Activated CD4-positive, alpha-beta memory T cell treated with anti-CD3 and anti-CD28 coated beads, Interleukin-2, amount 10 ng/mL, durations not matched to agents 7 days and 5 days (primary cell): Measurements from ENCODE around the gene CCDC183. TPM values are rescaled to one million over a fixed set of nuclear protein-coding genes. Genes with fewer than 3 reads are reported as not detected.
"Not testable (repeated sequence)": the region's sequence is repeated elsewhere in the genome, so short reads cannot be mapped to it uniquely, and the experiment has no call there.

Experiments
- CTCF ChIA-PET: fragments of 350-600 bp; sonication (Branson Sonifier 250); formaldehyde crosslinking; loops from one replicate; lab custom pipeline; 2021; ENCODE audit warnings: antibody characterized with exemption, inconsistent platforms; lab: Charles Lee
- POLR2A ChIA-PET: fragments of 350-600 bp; sonication (Branson Sonifier 250); formaldehyde crosslinking; loops from one replicate; lab custom pipeline; 2021; ENCODE audit warnings: antibody characterized with exemption; lab: Charles Lee
- DNase-seq: peaks from one replicate; pipeline ENCODE4 v3.0.0-alpha.2; 2020
- H3K27ac Mint-ChIP-seq: one replicate; pipeline ENCODE4 v1.8.0; 2021; ENCODE audit warnings: mild to moderate bottlenecking, mixed read lengths
- H3K27me3 Mint-ChIP-seq: one replicate; pipeline ENCODE4 v1.8.0; 2021; ENCODE audit warnings: mixed read lengths
- H3K36me3 Mint-ChIP-seq: one replicate; pipeline ENCODE4 v1.8.0; 2021; ENCODE audit warnings: low read depth, mixed read lengths
- H3K4me1 Mint-ChIP-seq: one replicate; pipeline ENCODE4 v1.8.0; 2021; ENCODE audit warnings: mixed read lengths
- H3K4me3 Mint-ChIP-seq: one replicate; pipeline ENCODE4 v1.8.0; 2021; ENCODE audit warnings: mild to moderate bottlenecking, mixed read lengths
- H3K9me3 Mint-ChIP-seq: one replicate; pipeline ENCODE4 v1.8.0; 2021; ENCODE audit warnings: mixed read lengths
- total RNA-seq, 2 experiments: library from RNA; stranded (reverse); gene quantifications; one replicate each; pipeline ENCODE4 v1.2.3, GENCODE V29; 2021

CCDC183 gene
- total RNA-seq, 2 experiments from 2014 or later = 0.96 to 1.4 TPM

- H3K27ac Mint-ChIP-seq, H3K36me3 Mint-ChIP-seq, DNase-seq, H3K4me3 Mint-ChIP-seq, H3K27me3 Mint-ChIP-seq, H3K9me3 Mint-ChIP-seq: not testable (repeated sequence)
- peaks cover 43% of the 10 kb centered on the region for H3K4me1 Mint-ChIP-seq
- POLR2A ChIA-PET = interaction anchor here (0.9 kb wide), 1 partner anchor 246 kb away, joined by 3 read pairs; no protein-coding TSS in a partner anchor
- CTCF ChIA-PET = interaction anchor here (0.9 to 4.0 kb wide), 10 partner anchors 12 to 281 kb away, joined by 3 to 22 read pairs (median 3); partner anchors contain the start of genes AJM1 and SAPCD2
Observed at GRCh38 chr9:136788644-136789522, 7.3 kb upstream of the CCDC183 start.

- CTCF ChIA-PET = interaction anchor here (3.5 kb wide), 1 partner anchor 245 kb away, joined by 20 read pairs; no protein-coding TSS in a partner anchor
- peaks cover 4% of the 10 kb centered on the region for H3K36me3 Mint-ChIP-seq
Observed at GRCh38 chr9:136789523-136789937, 6.6 kb upstream of the CCDC183 start.

GRCh38 chr9:136790640-136791515 is 5.3 kb upstream of the CCDC183 start, which contains the start of gene TMEM141:
TSS of gene TMEM141 (plus strand) at chr9:136791344. CDS start at chr9:136791371, 27 bp downstream.
- Mint-ChIP-seq H3K4me1 (peaks cover 36% of the 10 kb centered on the region), H3K36me3 (peaks cover 4% of the 10 kb centered on the region), H3K27me3 (peaks cover 5% of the 10 kb centered on the region), H3K27ac (peak within 1 kb of the TSS; percentile 89), H3K4me3 (peak within 1 kb of the TSS; percentile 77), H3K9me3 (no peaks in the 10 kb centered on the region)
- ChIA-PET POLR2A (interaction anchor here (1.1 to 2.9 kb wide), 3 partner anchors 16 to 296 kb away, joined by 3 to 18 read pairs (median 4); partner anchors contain the start of genes MAN1B1 and RABL6), CTCF (interaction anchor here (0.9 to 1.8 kb wide), 12 partner anchors 10 to 296 kb away, joined by 3 to 14 read pairs (median 4); partner anchors contain the start of genes AJM1, MAN1B1 and SAPCD2)
- DNase-seq = peak; percentile 100

More at GRCh38 chr9:136789523-136789937, 6.6 kb upstream of the CCDC183 start:
- H3K27ac Mint-ChIP-seq = no peak overlapping the region
- H3K4me3 Mint-ChIP-seq = no peak overlapping the region
- H3K4me1 Mint-ChIP-seq = peaks cover 43% of the 10 kb centered on the region
- H3K9me3 Mint-ChIP-seq = no peaks in the 10 kb centered on the region
- peaks cover 5% of the 10 kb centered on the region for H3K27me3 Mint-ChIP-seq
- DNase-seq = no peak
- POLR2A ChIA-PET = no interaction called here

GRCh38 chr9:136791516-136792276 is 4.4 kb upstream of the CCDC183 start:
- no peaks in the 10 kb centered on the region for H3K9me3 Mint-ChIP-seq
- peak overlapping the region; percentile 77 for H3K4me3 Mint-ChIP-seq
- H3K36me3 Mint-ChIP-seq = peaks cover 4% of the 10 kb centered on the region
- H3K4me1 Mint-ChIP-seq = peaks cover 36% of the 10 kb centered on the region
- H3K27ac Mint-ChIP-seq = peak overlapping the region; percentile 89
- POLR2A ChIA-PET = interaction anchor here (0.5 to 2.9 kb wide), 3 partner anchors 9 to 360 kb away, joined by 3 to 18 read pairs (median 4); partner anchors contain the start of gene RABL6
- peaks cover 12% of the 10 kb centered on the region for H3K27me3 Mint-ChIP-seq
- CTCF ChIA-PET = interaction anchor here (0.9 to 3.1 kb wide), 12 partner anchors 9 to 243 kb away, joined by 3 to 46 read pairs (median 5); partner anchors contain the start of genes AJM1, PAXX, RABL6 and TRAF2
- peak; percentile 75 for DNase-seq

- H3K9me3 Mint-ChIP-seq = no peaks in the 10 kb centered on the region
- peak overlapping the region; percentile 89 for H3K27ac Mint-ChIP-seq
- H3K27me3 Mint-ChIP-seq = peaks cover 14% of the 10 kb centered on the region
- peak overlapping the region; percentile 77 for H3K4me3 Mint-ChIP-seq
- peaks cover 4% of the 10 kb centered on the region for H3K36me3 Mint-ChIP-seq
- ChIA-PET POLR2A (interaction anchor here (0.5 to 2.9 kb wide), 4 partner anchors 8 to 359 kb away, joined by 3 to 18 read pairs (median 4); partner anchors contain the start of gene RABL6), CTCF (interaction anchor here (0.9 to 3.1 kb wide), 9 partner anchors 14 to 242 kb away, joined by 3 to 46 read pairs (median 4); partner anchors contain the start of genes CLIC3, PAXX, RABL6 and TRAF2)
- no peak for DNase-seq
- H3K4me1 Mint-ChIP-seq = peaks cover 35% of the 10 kb centered on the region
Observed at GRCh38 chr9:136792321-136793085, 3.6 kb upstream of the CCDC183 start.

- Mint-ChIP-seq H3K36me3 (peaks cover 4% of the 10 kb centered on the region), H3K4me3 (no peak overlapping the region), H3K27me3 (peaks cover 14% of the 10 kb centered on the region), H3K27ac (no peak overlapping the region), H3K4me1 (peaks cover 27% of the 10 kb centered on the region), H3K9me3 (no peaks in the 10 kb centered on the region)
- DNase-seq = no peak
- ChIA-PET POLR2A (interaction anchor here (0.9 to 2.9 kb wide), 5 partner anchors 13 to 242 kb away, joined by 3 to 18 read pairs (median 5); partner anchors contain the start of gene RABL6), CTCF (interaction anchor here (1.0 to 3.1 kb wide), 9 partner anchors 13 to 271 kb away, joined by 3 to 46 read pairs (median 4); partner anchors contain the start of genes AJM1, CLIC3, PAXX and RABL6)
Observed at GRCh38 chr9:136793086-136793946, 2.8 kb upstream of the CCDC183 start.

GRCh38 chr9:136794281-136794999 is 1.7 kb upstream of the CCDC183 start:
- H3K27ac Mint-ChIP-seq = no peak overlapping the region
- POLR2A ChIA-PET = interaction anchor here (0.9 to 1.4 kb wide), 3 partner anchors 12 to 17 kb away, joined by 5 to 7 read pairs (median 5); partner anchors contain the start of gene RABL6

GRCh38 chr9:136795000-136795348 is 1.2 kb upstream of the CCDC183 start:
- Mint-ChIP-seq H3K9me3 (no peaks in the 10 kb centered on the region), H3K36me3 (peaks cover 4% of the 10 kb centered on the region)
- POLR2A ChIA-PET = interaction anchor here (1.2 kb wide), 1 partner anchor 13 kb away, joined by 5 read pairs; the partner anchor contains the start of gene RABL6

More at GRCh38 chr9:136794281-136794999, 1.7 kb upstream of the CCDC183 start:
- CTCF ChIA-PET = interaction anchor here (1.0 to 3.1 kb wide), 4 partner anchors 12 to 270 kb away, joined by 3 to 46 read pairs (median 4); partner anchors contain the start of genes AJM1 and RABL6
- Mint-ChIP-seq H3K9me3 (no peaks in the 10 kb centered on the region), H3K27me3 (peaks cover 14% of the 10 kb centered on the region), H3K4me3 (no peak overlapping the region), H3K36me3 (peaks cover 4% of the 10 kb centered on the region), H3K4me1 (peaks cover 20% of the 10 kb centered on the region)
- no peak for DNase-seq

GRCh38 chr9:136796775-136797347 is 723 bp downstream of the CCDC183 start:
- H3K9me3 Mint-ChIP-seq, CTCF ChIA-PET, H3K27ac Mint-ChIP-seq, DNase-seq, H3K36me3 Mint-ChIP-seq, H3K4me3 Mint-ChIP-seq: not testable (repeated sequence)
- Mint-ChIP-seq H3K27me3 (peaks cover 26% of the 10 kb centered on the region), H3K4me1 (peaks cover 29% of the 10 kb centered on the region)
- POLR2A ChIA-PET = interaction anchor here (1.2 kb wide), 1 partner anchor 11 kb away, joined by 3 read pairs; the partner anchor contains the start of gene RABL6

More at GRCh38 chr9:136795000-136795348, 1.2 kb upstream of the CCDC183 start:
- DNase-seq = no peak
- CTCF ChIA-PET = no interaction called here
- H3K4me3 Mint-ChIP-seq = no peak overlapping the region
- no peak overlapping the region for H3K27ac Mint-ChIP-seq
- H3K27me3 Mint-ChIP-seq = peaks cover 14% of the 10 kb centered on the region
- H3K4me1 Mint-ChIP-seq = peaks cover 22% of the 10 kb centered on the region
